DOHH2 (cell line): ENCODE results near the gene WDR41.
"Not testable (repeated sequence)": the region's sequence is repeated elsewhere in the genome, so short reads cannot be mapped to it uniquely, and the experiment has no call there.

Source experiments
- H3F3A ChIP-seq: fragments of 200-600 bp; sonication (generic), shearing (Covaris generic); 2 replicates; pipeline ENCODE4 v1.6.0; 2016; ENCODE audit warnings: antibody characterized with exemption, mild to moderate bottlenecking; ENCODE audit not compliant: control insufficient read depth, insufficient read depth
- H3K27ac ChIP-seq: fragments of 200-600 bp; sonication (generic); 2 replicates; pipeline ENCODE4 v1.5.1; 2014; ENCODE audit warnings: low read depth, mild to moderate bottlenecking, low read length, moderate library complexity
- H3K27me3 ChIP-seq: fragments of 200-600 bp; sonication (generic); 2 replicates; pipeline ENCODE4 v1.6.1; 2014; ENCODE audit warnings: mild to moderate bottlenecking, low read length, mixed read lengths; ENCODE audit not compliant: control insufficient read depth
- H3K36me3 ChIP-seq: fragments of 200-600 bp; sonication (generic); 2 replicates; pipeline ENCODE4 v1.6.1; 2014; ENCODE audit warnings: mild to moderate bottlenecking, low read length, moderate library complexity, mixed read lengths; ENCODE audit not compliant: control insufficient read depth
- H3K4me1 ChIP-seq: fragments of 200-600 bp; sonication (generic); 2 replicates; pipeline ENCODE4 v1.6.1; 2014; ENCODE audit warnings: mild to moderate bottlenecking, low read length, mixed read lengths; ENCODE audit not compliant: control insufficient read depth
- H3K4me2 ChIP-seq: fragments of 200-600 bp; sonication (generic); 2 replicates; pipeline ENCODE4 v1.6.0; 2014; ENCODE audit warnings: mild to moderate bottlenecking, low read length, moderate library complexity
- H3K4me3 ChIP-seq: fragments of 200-600 bp; sonication (generic); 2 replicates; pipeline ENCODE4 v1.5.1; 2014; ENCODE audit warnings: mild to moderate bottlenecking, low read length, mixed read lengths
- H3K79me2 ChIP-seq: fragments of 200-600 bp; sonication (generic); 2 replicates; pipeline ENCODE4 v1.6.1; 2014; ENCODE audit warnings: mild to moderate bottlenecking, low read length, mixed read lengths; ENCODE audit not compliant: control insufficient read depth
- H3K9me2 ChIP-seq: fragments of 200-600 bp; sonication (generic); replicated peaks from 2 replicates; pipeline ENCODE4 v1.6.1; 2014; ENCODE audit warnings: mild to moderate bottlenecking, low read length, mixed read lengths; ENCODE audit not compliant: control insufficient read depth
- H3K9me3 ChIP-seq: fragments of 200-600 bp; sonication (generic); 2 replicates; pipeline ENCODE4 v1.6.1; 2014; ENCODE audit warnings: antibody characterized with exemption, low read length, mixed read lengths; ENCODE audit not compliant: control insufficient read depth, insufficient read depth
- H4K20me1 ChIP-seq: fragments of 200-600 bp; sonication (generic); 2 replicates; pipeline ENCODE4 v1.6.0; 2014; ENCODE audit warnings: low read depth, mild to moderate bottlenecking, antibody characterized with exemption, low read length, moderate library complexity; ENCODE audit not compliant: control insufficient read depth, insufficient read depth
- EZH2phosphoT487 ChIP-seq: fragments of 200-600 bp; sonication (generic); IDR thresholded peaks from 2 replicates; pipeline ENCODE4 v1.6.1; 2017; ENCODE audit warnings: borderline replicate concordance, mild to moderate bottlenecking, antibody characterized with exemption, low read length, moderate library complexity, mixed read lengths
- TF ChIP-seq, protein P1 (sequence below): fragments of 200-600 bp; sonication (generic); IDR thresholded peaks from one replicate; pipeline ENCODE4 v1.5.1; 2014; ENCODE audit warnings: antibody characterized with exemption, mild to moderate bottlenecking, low read depth, low read length; ENCODE audit not compliant: poor library complexity, severe bottlenecking

The WDR41 gene

GRCh38 chr5:77499441-77499840 lies 7.3 kb upstream of the WDR41 start:
- H3K9me2 ChIP-seq, result no peaks in the 10 kb centered on the region
- no peaks in the 10 kb centered on the region; the same call in 1 of the 2 replicates for H3K27me3 ChIP-seq
- H3K4me2 ChIP-seq, result no peak overlapping the region
- H3K4me1 ChIP-seq, result no peaks in the 10 kb centered on the region
- H3F3A ChIP-seq, result no peaks in the 10 kb centered on the region
- H3K27ac ChIP-seq, result no peak overlapping the region
- TF ChIP-seq EZH2phosphoT487, result no peak
- TF ChIP-seq, protein P1, sequence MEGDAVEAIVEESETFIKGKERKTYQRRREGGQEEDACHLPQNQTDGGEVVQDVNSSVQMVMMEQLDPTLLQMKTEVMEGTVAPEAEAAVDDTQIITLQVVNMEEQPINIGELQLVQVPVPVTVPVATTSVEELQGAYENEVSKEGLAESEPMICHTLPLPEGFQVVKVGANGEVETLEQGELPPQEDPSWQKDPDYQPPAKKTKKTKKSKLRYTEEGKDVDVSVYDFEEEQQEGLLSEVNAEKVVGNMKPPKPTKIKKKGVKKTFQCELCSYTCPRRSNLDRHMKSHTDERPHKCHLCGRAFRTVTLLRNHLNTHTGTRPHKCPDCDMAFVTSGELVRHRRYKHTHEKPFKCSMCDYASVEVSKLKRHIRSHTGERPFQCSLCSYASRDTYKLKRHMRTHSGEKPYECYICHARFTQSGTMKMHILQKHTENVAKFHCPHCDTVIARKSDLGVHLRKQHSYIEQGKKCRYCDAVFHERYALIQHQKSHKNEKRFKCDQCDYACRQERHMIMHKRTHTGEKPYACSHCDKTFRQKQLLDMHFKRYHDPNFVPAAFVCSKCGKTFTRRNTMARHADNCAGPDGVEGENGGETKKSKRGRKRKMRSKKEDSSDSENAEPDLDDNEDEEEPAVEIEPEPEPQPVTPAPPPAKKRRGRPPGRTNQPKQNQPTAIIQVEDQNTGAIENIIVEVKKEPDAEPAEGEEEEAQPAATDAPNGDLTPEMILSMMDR, result no peak
- no peaks in the 10 kb centered on the region for H3K36me3 ChIP-seq
- no peaks in the 10 kb centered on the region for H4K20me1 ChIP-seq
- H3K4me3 ChIP-seq, result no peak overlapping the region
- no peaks in the 10 kb centered on the region for H3K9me3 ChIP-seq
- no peaks in the 10 kb centered on the region for H3K79me2 ChIP-seq

DNA sequence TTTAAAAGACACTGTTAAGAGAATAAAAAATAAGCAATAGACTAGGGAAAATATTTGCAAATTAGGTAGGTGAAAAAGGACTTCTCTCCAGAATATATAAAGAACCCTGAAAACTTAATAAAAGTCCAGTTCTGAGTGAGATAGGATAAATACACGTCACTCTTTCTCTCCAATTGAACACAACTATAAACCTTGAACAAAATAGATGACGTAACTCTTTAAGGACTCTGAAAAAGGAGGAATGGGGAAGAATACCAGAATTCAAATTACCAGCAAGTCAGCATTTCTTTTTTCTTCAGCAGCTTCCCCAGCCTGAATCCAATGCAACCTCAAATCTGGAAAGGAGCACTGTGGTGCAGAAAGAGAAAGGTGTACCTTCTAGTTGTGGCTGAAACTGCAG lies 6.8 kb upstream of the WDR41 start:
- Histone ChIP-seq H3F3A (no peaks in the 10 kb centered on the region), H3K27me3 (no peaks in the 10 kb centered on the region; the same call in 1 of the 2 replicates)

DNA sequence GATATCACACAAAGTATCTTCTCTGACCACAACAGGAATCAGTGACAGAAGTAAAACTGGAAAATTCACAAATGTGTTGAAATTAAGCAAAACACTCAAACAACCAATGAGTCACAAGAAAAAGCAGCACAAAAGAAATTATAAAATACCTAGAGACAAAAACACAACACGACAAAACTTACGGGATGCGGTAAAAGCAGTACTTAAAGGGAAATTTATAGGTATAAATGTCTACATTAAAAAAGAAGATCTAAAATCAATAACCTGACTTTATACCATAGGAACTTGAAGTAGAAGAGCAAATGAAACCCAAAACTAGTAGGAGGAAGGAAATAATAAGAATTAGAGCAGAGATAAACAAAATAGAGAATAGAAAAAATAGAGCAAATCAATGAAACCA lies 2.8 kb upstream of the WDR41 start:
- Histone ChIP-seq H3F3A (peaks cover 2% of the 10 kb centered on the region; the same call in 1 of the 2 replicates), H3K9me2 (no peaks in the 10 kb centered on the region), H3K79me2 (peaks cover 19% of the 10 kb centered on the region), H4K20me1 (no peaks in the 10 kb centered on the region), H3K4me1 (peaks cover 11% of the 10 kb centered on the region), H3K9me3 (no peaks in the 10 kb centered on the region), H3K36me3 (peaks cover 7% of the 10 kb centered on the region; the same call in 1 of the 2 replicates), H3K27me3 (no peaks in the 10 kb centered on the region; the same call in 1 of the 2 replicates), H3K27ac (no peak overlapping the region), H3K4me3 (no peak overlapping the region), H3K4me2 (no peak overlapping the region)
- TF ChIP-seq EZH2phosphoT487, result no peak
- TF ChIP-seq, protein P1, result no peak

More for the DNA sequence above, 6.8 kb upstream of the WDR41 start:
- no peaks in the 10 kb centered on the region for H3K4me1 ChIP-seq
- H3K36me3 ChIP-seq, result no peaks in the 10 kb centered on the region
- no peak overlapping the region for H3K27ac ChIP-seq
- TF ChIP-seq, protein P1, result no peak
- no peak for TF ChIP-seq EZH2phosphoT487
- no peak overlapping the region for H3K4me2 ChIP-seq
- H3K9me3 ChIP-seq, result no peaks in the 10 kb centered on the region
- H3K9me2 ChIP-seq, result no peaks in the 10 kb centered on the region
- H3K79me2 ChIP-seq, result no peaks in the 10 kb centered on the region
- no peak overlapping the region for H3K4me3 ChIP-seq
- no peaks in the 10 kb centered on the region for H4K20me1 ChIP-seq

DNA sequence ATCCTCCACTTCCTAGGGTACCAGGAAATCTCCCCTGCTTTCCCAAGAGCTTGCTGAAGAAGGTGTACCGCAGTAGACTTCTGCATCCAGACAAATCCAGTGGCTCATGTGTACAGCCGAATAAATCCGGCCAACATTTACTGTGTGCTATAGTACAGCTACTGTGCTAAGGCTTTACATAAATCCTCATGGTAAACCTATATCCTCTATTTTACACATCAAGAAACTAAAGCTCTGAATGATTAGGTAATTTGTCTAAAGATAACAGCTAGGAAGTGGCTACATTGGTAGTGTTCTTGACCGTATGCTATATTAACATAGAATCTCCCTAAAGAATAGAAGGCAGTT lies 511 bp upstream of the WDR41 start:
- no peaks in the 10 kb centered on the region for H3K9me2 ChIP-seq
- peak overlapping the region; percentile 79 for H3K4me2 ChIP-seq
- H3K4me3 ChIP-seq, result peak overlapping the region; percentile 98
- TF ChIP-seq EZH2phosphoT487, result no peak
- TF ChIP-seq, protein P1, result no peak
- H3K27ac ChIP-seq, result peak overlapping the region; percentile 89; the same call in 1 of the 2 replicates
- peaks cover 26% of the 10 kb centered on the region for H3K36me3 ChIP-seq
- peaks cover 2% of the 10 kb centered on the region; the same call in 1 of the 2 replicates for H3F3A ChIP-seq
- H3K9me3 ChIP-seq, result no peaks in the 10 kb centered on the region
- H3K79me2 ChIP-seq, result peaks cover 40% of the 10 kb centered on the region
- H3K27me3 ChIP-seq, result no peaks in the 10 kb centered on the region; the same call in 1 of the 2 replicates
- H4K20me1 ChIP-seq, result no peaks in the 10 kb centered on the region
- H3K4me1 ChIP-seq, result peaks cover 19% of the 10 kb centered on the region

- Histone ChIP-seq H3K4me1 (peaks cover 19% of the 10 kb centered on the region), H3K36me3 (peaks cover 43% of the 10 kb centered on the region), H3K4me3 (peak overlapping the region; percentile 98), H3K79me2 (peaks cover 44% of the 10 kb centered on the region), H3K27ac (peak overlapping the region; percentile 89), H3K4me2 (peak overlapping the region; percentile 79)
- H3K27me3 ChIP-seq, H3F3A ChIP-seq, H4K20me1 ChIP-seq, H3K9me2 ChIP-seq, H3K9me3 ChIP-seq: not testable (repeated sequence)
These were observed 1.3 kb downstream of the WDR41 start for GRCh38 chr5:77490741-77491344.
